ENCODE results near the gene KCNK4.

DNA sequence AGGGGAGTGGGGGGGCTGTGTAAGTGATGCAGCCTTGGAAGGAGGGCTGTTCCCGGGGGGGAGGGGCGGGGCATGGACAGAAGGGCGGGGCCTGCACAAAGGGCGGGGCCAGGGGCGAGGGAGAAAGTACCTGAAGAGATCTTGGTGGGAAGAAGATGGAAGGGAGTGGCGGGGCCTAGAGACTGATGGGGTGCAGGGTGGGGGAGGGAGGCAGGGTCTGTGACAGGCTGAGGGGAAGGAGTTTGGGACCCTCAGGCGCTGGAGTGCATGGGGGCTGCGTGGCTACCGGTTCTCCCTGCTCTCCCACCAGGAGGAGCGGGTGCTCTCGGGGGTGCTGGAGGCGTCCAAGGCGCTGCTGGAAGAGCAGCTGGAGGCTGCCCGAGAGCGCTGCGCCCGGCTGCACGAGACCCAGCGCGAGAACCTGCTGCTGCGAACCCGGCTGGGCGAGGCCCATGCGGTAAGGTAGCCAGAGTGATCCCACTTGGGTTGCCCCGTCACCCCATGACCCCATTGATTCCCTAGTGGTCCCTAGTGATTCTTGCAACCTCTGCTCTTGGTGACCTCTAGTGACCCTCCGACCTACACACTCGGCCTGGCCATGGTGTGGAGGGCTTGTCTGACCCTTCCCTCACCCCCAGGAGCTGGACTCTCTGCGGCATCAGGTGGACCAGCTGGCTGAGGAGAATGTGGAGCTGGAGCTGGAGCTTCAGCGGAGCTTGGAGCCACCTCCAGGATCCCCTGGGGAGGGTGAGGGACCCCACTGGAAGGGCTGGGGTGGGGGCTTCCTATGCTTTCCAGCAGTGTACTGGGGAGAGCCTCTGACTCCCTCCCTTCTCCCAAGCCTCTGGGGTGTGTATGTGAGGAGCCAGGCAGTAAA is 52.0 kb downstream of the KCNK4 start:
- TF ChIP-seq, protein P1, sequence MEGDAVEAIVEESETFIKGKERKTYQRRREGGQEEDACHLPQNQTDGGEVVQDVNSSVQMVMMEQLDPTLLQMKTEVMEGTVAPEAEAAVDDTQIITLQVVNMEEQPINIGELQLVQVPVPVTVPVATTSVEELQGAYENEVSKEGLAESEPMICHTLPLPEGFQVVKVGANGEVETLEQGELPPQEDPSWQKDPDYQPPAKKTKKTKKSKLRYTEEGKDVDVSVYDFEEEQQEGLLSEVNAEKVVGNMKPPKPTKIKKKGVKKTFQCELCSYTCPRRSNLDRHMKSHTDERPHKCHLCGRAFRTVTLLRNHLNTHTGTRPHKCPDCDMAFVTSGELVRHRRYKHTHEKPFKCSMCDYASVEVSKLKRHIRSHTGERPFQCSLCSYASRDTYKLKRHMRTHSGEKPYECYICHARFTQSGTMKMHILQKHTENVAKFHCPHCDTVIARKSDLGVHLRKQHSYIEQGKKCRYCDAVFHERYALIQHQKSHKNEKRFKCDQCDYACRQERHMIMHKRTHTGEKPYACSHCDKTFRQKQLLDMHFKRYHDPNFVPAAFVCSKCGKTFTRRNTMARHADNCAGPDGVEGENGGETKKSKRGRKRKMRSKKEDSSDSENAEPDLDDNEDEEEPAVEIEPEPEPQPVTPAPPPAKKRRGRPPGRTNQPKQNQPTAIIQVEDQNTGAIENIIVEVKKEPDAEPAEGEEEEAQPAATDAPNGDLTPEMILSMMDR (IDR thresholded peaks at IDR 0.05), result no peak
- no peak for TF ChIP-seq EZH2phosphoT487 (IDR thresholded peaks at IDR 0.05)

Data from neural progenitor cell (in vitro differentiated cells).